ENCODE data around the gene SORBS1.

DNA sequence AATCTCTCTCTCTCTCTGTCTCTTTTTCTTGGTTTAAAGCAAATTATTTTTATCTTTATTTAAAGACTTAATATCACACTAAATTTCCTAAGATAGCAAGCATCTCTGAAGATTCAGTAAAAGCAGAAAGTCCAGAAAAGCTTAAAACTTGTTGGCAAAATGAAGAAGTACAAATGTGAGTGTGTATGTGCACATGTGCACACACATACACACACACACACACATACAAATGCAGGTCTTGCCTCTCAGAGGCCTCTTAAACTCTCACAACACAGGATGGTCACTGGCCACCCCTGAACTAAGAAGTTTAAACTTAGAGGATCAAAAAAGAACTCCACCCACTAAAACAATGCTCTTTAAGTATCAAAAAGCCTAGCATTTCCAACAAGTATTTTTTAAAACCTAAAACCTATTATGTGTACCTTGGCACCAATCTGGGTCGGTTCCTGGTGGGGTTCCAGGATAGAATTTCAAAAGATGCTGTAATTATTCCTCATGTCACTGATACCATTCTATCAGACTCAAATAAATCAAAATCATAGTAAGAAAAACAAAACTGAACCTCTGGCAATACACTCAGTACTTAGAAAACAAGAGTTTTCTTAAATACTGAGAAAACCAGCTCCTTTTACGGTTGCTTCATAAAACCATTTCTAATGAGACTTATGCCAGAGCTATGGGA, 55.0 kb downstream of the SORBS1 start:
- TF ChIP-seq, protein P1, sequence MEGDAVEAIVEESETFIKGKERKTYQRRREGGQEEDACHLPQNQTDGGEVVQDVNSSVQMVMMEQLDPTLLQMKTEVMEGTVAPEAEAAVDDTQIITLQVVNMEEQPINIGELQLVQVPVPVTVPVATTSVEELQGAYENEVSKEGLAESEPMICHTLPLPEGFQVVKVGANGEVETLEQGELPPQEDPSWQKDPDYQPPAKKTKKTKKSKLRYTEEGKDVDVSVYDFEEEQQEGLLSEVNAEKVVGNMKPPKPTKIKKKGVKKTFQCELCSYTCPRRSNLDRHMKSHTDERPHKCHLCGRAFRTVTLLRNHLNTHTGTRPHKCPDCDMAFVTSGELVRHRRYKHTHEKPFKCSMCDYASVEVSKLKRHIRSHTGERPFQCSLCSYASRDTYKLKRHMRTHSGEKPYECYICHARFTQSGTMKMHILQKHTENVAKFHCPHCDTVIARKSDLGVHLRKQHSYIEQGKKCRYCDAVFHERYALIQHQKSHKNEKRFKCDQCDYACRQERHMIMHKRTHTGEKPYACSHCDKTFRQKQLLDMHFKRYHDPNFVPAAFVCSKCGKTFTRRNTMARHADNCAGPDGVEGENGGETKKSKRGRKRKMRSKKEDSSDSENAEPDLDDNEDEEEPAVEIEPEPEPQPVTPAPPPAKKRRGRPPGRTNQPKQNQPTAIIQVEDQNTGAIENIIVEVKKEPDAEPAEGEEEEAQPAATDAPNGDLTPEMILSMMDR (conservative IDR thresholded peaks at IDR 0.05; ENCODE audit: low read depth, low read length), result no peak
- TF ChIP-seq EZH2 (IDR thresholded peaks at IDR 0.05; ENCODE audit: low read length, unreplicated experiment) (no peak), EZH2phosphoT487 (IDR thresholded peaks at IDR 0.05; ENCODE audit: borderline replicate concordance, low read length) (no peak)
